GM21367 (cell line): Measurements from ENCODE around the gene ARID1B.

Experiments used
- ATAC-seq: cut with Tn5 transposase; IDR thresholded peaks from one replicate; pipeline ENCODE4 v1.9.1; 2021; ENCODE audit not compliant: unreplicated experiment

The ARID1B gene

GRCh38 chr6:156773935-156774852 is 3.0 kb upstream of the ARID1B start:
- ATAC-seq: no peak

GRCh38 chr6:156774863-156775405 is 2.2 kb upstream of the ARID1B start:
- ATAC-seq: no peak

GRCh38 chr6:156775717-156776116 is 1.5 kb upstream of the ARID1B start:
- no peak for ATAC-seq

- ATAC-seq: no peak
Measured at GRCh38 chr6:156776470-156776839, 723 bp upstream of the ARID1B start.

GRCh38 chr6:156777577-156778453 is 637 bp downstream of the ARID1B start:
- ATAC-seq: peak; percentile 4

- no peak for ATAC-seq
Measured at GRCh38 chr6:156778454-156779205, 1.5 kb downstream of the ARID1B start.

GRCh38 chr6:156779206-156780094 is 2.3 kb downstream of the ARID1B start:
- no peak for ATAC-seq

GRCh38 chr6:156780102-156780641 is 3.0 kb downstream of the ARID1B start:
- peak; percentile 44 for ATAC-seq

- no peak for ATAC-seq
Measured at GRCh38 chr6:156780962-156781853, 4.0 kb downstream of the ARID1B start.

GRCh38 chr6:156781861-156782631 is 4.9 kb downstream of the ARID1B start:
- ATAC-seq: no peak

GRCh38 chr6:156782691-156783320 is 5.6 kb downstream of the ARID1B start:
- ATAC-seq: no peak

GRCh38 chr6:156783958-156784357 is 6.8 kb downstream of the ARID1B start:
- no peak for ATAC-seq

GRCh38 chr6:156786652-156787051 is 9.5 kb downstream of the ARID1B start:
- no peak for ATAC-seq

GRCh38 chr6:156787569-156788492 is 10.7 kb downstream of the ARID1B start:
- no peak for ATAC-seq

GRCh38 chr6:156789081-156789943 is 12.1 kb downstream of the ARID1B start:
- ATAC-seq: no peak
